T-helper 2 cell treated with Interferon-gamma antibody and Interleukin-4, amounts not matched to agents 100 ng/mL and 5 ng/mL, for 36 hours (primary cell): ENCODE data around the gene L3MBTL4. TPM values are rescaled to one million over a fixed set of nuclear protein-coding genes. Genes with fewer than 3 reads are reported as not detected.

Experiments used
- intact Hi-C: fragments of 100-400 bp; cut with micrococcal nuclease; formaldehyde crosslinking; loops from one replicate; pipeline ENCODE4 v1.15.1; 2023
- total RNA-seq: library from RNA; stranded (reverse); gene quantifications from 2 replicates; pipeline ENCODE4 v1.2.3, GENCODE V29; 2022

The L3MBTL4 gene
- total RNA-seq, 1 donor from 2014 or later = 0.57 TPM

- intact Hi-C loops = no loop called here
These were observed 47.9 kb downstream of the L3MBTL4 start for GRCh38 chr18:6366776-6367175.

- intact Hi-C loops = no loop called here
These were observed 49.3 kb downstream of the L3MBTL4 start for GRCh38 chr18:6365385-6365784.

GRCh38 chr18:6363216-6363615 lies 51.5 kb downstream of the L3MBTL4 start:
- intact Hi-C loops = no loop called here

DNA sequence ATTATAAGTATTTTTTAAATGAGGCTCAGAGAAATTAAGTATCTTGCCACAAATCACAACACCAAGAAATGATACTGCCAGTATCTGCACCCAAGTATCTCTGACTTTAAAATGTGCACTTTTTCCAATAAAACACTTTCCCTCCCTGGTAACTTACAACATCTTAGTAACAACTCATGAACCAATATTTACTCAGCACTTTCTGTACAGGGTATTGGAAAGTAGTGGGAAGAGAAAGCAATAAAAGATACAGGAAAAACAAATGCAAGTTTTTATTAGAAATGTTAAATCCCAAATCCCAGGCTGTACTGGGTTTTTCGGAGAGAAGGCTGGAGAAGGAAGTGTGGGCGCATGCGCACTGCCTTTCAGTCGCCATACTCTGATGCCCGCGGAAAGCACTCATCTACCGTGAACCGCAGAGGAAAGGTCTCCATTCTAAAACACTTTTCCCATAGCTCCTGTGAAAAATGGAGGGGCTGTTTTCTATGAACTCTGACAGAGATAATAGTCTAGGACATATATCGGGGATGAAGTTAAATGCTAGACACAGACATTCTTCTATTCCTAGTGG lies 52.1 kb downstream of the L3MBTL4 start:
- intact Hi-C loops = no loop called here

GRCh38 chr18:6357668-6358067 lies 57.0 kb downstream of the L3MBTL4 start:
- intact Hi-C loops = no loop called here

- intact Hi-C loops = no loop called here
These were observed 58.7 kb downstream of the L3MBTL4 start for GRCh38 chr18:6355789-6356589.

GRCh38 chr18:6352275-6352674 lies 62.4 kb downstream of the L3MBTL4 start:
- intact Hi-C loops = no loop called here

- intact Hi-C loops = no loop called here
These were observed 71.7 kb downstream of the L3MBTL4 start for GRCh38 chr18:6342990-6343389.

DNA sequence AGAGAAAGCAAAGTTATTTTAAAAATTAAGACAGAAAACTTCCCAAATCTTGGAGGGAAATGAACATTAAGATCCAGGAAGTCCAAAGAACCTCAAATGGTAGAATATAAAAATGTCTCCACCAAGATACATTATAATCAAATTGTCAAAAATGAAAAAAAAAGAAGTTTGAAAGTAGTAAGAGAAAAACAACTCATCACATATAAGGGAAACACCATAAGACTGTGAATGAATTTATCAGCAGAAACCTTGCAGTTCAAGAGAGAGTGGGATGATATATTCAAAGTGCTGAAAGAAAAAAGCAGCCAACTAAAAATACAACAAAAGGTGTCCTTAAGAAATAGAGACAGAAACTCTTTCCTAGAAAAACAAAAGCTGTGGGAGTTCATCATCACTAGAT lies 73.0 kb downstream of the L3MBTL4 start:
- intact Hi-C loops = no loop called here

DNA sequence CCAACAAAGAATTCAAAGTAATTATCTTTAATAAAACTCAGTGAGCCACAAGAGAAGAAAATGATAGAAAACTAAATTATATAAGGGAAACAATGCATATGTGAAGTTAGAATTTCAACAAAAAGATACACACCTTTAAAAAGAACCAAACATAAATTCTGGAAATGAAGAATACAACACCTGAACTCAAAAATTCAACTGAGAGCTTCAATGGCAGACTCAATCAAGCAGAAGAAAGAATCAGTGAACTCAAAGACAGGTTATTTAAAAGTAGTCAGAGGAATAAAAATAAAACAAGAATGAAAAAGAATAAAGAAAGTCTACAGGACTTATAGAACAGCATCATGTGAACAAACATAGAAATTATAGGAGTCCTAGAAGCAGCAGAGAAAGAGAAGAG lies 73.4 kb downstream of the L3MBTL4 start:
- intact Hi-C loops = no loop called here

DNA sequence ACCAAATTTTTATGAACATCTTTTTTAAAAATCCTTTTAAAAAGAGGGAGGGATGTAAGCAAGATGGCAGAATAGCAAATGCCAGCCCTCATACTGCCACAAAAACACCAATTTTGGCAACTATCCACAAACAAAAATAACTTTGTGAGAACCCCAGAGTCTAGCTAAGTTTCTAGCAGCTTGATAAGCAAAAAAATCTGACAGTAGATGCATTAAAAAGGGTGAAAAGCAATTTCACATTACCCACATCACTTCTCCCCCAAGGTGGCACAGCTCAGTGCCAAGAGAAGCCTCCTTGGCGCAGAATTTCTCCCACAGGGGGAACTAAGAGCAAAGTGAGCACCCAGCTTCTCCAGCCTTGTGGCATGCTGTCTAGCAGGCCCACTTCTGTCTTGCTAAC lies 74.6 kb downstream of the L3MBTL4 start:
- intact Hi-C loops = no loop called here

GRCh38 chr18:6336239-6336638 lies 78.5 kb downstream of the L3MBTL4 start:
- intact Hi-C loops = no loop called here

- intact Hi-C loops = no loop called here
These were observed 80.7 kb downstream of the L3MBTL4 start for GRCh38 chr18:6333981-6334380.

DNA sequence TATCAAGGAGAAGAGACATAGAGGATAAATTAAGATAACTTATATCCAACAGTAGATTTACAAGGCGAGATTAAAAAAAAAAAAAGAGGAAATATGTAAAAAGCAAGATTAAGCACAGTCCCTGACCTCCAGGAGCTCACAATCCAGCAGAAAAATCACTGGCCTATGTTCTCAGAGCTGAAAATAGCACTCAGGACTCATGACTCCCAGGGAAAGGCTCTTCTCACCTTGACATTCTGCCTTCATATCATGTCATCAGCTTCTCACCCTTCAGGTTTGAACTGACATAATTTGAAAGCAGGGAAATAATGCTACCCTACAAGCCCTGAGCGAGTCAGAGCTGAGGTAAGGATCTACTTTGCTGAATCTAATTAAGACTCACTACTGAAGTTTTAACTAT lies 82.8 kb downstream of the L3MBTL4 start:
- intact Hi-C loops = no loop called here

- intact Hi-C loops = no loop called here
These were observed 83.9 kb downstream of the L3MBTL4 start for GRCh38 chr18:6330786-6331185.

DNA sequence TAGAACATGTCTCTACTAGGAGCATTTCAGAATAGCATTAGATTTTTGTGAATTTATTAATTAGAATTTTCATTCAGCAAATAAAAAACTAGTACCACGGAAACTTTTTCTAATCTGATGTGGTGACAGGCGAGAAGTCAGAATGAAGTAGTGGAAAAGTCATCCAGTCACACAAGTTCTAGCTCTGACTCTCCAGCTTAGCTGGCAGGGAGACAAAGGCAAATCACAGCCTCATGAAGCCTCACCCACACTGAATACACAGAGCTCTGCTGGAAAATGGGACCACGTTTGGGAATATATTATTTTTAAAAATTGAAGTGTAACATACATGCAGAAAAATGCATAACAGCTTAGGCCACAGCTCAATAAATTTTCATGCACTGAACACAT lies 86.1 kb downstream of the L3MBTL4 start:
- intact Hi-C loops = no loop called here

- intact Hi-C loops = no loop called here
These were observed 86.7 kb downstream of the L3MBTL4 start for GRCh38 chr18:6327895-6328620.

GRCh38 chr18:6327485-6327884 lies 87.2 kb downstream of the L3MBTL4 start:
- intact Hi-C loops = no loop called here

- intact Hi-C loops = no loop called here
These were observed 88.1 kb downstream of the L3MBTL4 start for GRCh38 chr18:6326566-6326965.

DNA sequence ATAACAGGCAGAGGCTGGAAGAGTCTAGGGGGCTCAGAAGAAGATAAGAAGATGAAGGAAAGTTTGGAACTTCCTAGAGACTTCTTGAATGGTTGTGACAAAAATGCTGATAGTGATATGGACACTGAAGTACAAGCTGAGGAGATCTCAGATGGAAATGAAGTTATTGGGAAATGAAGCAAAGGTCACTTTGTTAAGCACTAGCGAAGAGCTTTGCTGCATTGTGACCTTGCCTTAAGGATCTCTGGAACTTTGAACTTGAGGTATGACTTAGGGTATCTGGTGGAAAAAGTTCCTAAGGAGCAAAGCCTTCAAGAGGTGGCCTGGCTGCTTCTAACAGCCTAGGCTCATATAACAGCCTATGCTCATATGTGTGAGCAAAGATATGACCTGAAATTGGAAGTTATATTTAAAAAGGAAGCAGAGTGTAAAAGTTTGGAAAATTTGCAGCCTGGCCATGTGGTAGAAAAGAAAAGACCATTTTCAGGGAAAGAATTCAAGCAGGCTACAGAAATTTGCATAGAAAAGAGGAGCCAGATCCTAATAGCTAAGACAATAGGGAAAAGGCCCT lies 91.3 kb downstream of the L3MBTL4 start:
- intact Hi-C loops = no loop called here

DNA sequence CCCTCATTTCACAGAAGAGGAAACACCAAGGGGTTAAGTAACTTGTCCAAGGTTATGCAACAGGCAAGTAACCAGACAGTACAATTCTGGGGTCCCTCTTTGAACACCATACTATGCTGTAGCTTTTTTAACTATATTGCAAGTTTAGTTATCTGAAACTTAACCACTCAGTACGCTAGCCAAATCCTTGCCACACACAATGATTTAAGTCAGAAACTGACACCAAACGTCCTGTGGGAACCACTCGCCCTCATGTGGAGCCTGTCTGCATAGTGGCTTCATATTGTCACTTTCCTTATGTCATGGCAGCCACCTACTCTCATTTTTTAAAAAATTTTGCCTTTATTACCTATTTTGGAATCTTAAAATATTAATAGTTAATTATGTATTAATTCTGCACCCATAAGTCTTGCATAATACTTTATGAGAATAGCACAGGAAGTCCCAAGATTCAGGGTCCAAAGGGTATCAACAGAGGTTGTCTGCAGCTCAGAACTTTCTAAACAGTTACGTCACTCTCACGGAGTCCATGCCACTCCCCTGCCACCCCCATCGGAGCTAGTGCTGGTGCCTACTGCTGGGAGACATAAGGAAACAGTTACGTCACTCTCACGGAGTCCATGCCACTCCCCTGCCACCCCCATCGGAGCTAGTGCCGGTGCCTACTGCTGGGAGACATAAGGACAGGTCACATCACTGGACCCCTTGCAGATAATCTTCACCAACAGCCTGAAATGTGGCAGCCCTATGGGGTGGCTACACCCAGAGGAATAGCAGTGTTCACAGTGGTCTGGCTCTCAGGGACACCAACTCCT lies 99.0 kb downstream of the L3MBTL4 start:
- intact Hi-C loops = no loop called here
